Measurements from ENCODE around the gene BNIP2.

DNA sequence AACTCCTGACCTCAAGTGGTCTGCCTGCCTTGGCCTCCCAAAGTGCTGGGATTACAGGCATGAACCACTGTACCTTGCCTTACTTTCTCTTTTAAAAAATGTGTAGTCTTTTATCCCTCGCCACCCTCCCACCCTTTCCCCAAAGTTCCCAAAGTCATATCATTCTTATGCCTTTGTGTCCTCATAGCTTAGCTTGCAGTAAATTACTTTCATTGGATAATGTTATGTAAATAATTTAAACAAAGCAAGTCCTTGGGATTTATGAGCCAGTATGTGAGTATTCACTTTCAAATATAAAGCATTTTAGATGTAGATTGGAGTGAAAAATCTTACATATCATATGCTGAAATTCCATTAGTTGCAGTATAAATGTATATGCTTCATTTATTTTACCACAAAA, 42.8 kb downstream of the BNIP2 start:
- TF ChIP-seq, protein P1, sequence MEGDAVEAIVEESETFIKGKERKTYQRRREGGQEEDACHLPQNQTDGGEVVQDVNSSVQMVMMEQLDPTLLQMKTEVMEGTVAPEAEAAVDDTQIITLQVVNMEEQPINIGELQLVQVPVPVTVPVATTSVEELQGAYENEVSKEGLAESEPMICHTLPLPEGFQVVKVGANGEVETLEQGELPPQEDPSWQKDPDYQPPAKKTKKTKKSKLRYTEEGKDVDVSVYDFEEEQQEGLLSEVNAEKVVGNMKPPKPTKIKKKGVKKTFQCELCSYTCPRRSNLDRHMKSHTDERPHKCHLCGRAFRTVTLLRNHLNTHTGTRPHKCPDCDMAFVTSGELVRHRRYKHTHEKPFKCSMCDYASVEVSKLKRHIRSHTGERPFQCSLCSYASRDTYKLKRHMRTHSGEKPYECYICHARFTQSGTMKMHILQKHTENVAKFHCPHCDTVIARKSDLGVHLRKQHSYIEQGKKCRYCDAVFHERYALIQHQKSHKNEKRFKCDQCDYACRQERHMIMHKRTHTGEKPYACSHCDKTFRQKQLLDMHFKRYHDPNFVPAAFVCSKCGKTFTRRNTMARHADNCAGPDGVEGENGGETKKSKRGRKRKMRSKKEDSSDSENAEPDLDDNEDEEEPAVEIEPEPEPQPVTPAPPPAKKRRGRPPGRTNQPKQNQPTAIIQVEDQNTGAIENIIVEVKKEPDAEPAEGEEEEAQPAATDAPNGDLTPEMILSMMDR (IDR thresholded peaks at IDR 0.05), result no peak
- no peak for TF ChIP-seq POLR2A (IDR thresholded peaks at IDR 0.05)

Data from thyroid gland (tissue), 4 donors.